Smooth muscle cell (in vitro differentiated cells): ENCODE measurements around the gene ECI2. TPM values are rescaled to one million over a fixed set of nuclear protein-coding genes. Genes with fewer than 3 reads are reported as not detected.

ENCODE experiments used
- DNase-seq: peaks from one replicate; lab custom pipeline; 2025; ENCODE audit not compliant: unreplicated experiment; lab: John Stamatoyannopoulos, UW
- H2AFZ ChIP-seq: fragments of 200-600 bp; sonication (generic); 2 replicates; pipeline ENCODE4 v1.6.0; 2016; ENCODE audit warnings: antibody characterized with exemption, low read depth, mild to moderate bottlenecking
- H3F3A ChIP-seq: fragments of 200-600 bp; sonication (generic); 2 replicates; pipeline ENCODE4 v1.6.0; 2017; ENCODE audit warnings: antibody characterized with exemption, low read depth
- H3K27ac ChIP-seq: fragments of 200-600 bp; sonication (generic); 2 replicates; pipeline ENCODE4 v1.5.1; 2016; ENCODE audit warnings: low read depth, mild to moderate bottlenecking
- H3K27me3 ChIP-seq: fragments of 200-600 bp; sonication (generic); 2 replicates; pipeline ENCODE4 v1.6.1; 2016; ENCODE audit warnings: low read depth, mild to moderate bottlenecking
- H3K36me3 ChIP-seq: fragments of 200-600 bp; sonication (generic); 2 replicates; pipeline ENCODE4 v1.5.1; 2016; ENCODE audit warnings: low read depth
- H3K4me1 ChIP-seq: fragments of 200-600 bp; sonication (generic); 2 replicates; pipeline ENCODE4 v1.5.1; 2016; ENCODE audit warnings: low read depth
- H3K4me2 ChIP-seq: fragments of 200-600 bp; sonication (generic); 2 replicates; pipeline ENCODE4 v1.6.0; 2016; ENCODE audit warnings: mild to moderate bottlenecking
- H3K4me3 ChIP-seq: fragments of 200-600 bp; sonication (generic); 2 replicates; pipeline ENCODE4 v1.5.1; 2016; ENCODE audit warnings: mild to moderate bottlenecking
- H3K79me2 ChIP-seq: fragments of 200-600 bp; sonication (generic); 2 replicates; pipeline ENCODE4 v1.6.0; 2016; ENCODE audit warnings: low read depth, mild to moderate bottlenecking
- H3K9ac ChIP-seq: fragments of 200-600 bp; sonication (generic); 2 replicates; pipeline ENCODE4 v1.6.0; 2016; ENCODE audit warnings: low read depth
- H3K9me3 ChIP-seq: fragments of 200-600 bp; sonication (generic); replicated peaks from 2 replicates; pipeline ENCODE4 v1.5.1; 2016; ENCODE audit warnings: low read depth
- H4K20me1 ChIP-seq: fragments of 200-600 bp; sonication (generic); 2 replicates; pipeline ENCODE4 v1.6.0; 2016; ENCODE audit warnings: low read depth
- WGBS: methylation state at CpG from one replicate; pipeline ENCODE4 v1.1.7; 2016; ENCODE audit warnings: low lambda C conversion rate; 5-methylcytosine and 5-hydroxymethylcytosine counted together
- polyA plus RNA-seq: library from polyadenylated mRNA; unstranded; fragments of >200 nt; fragmentation: Nextera tagmentation; extraction: Ambion mirVana; gene quantifications from 2 replicates; pipeline ENCODE4 v1.2.1, GENCODE V29; 2016
- total RNA-seq: library from RNA; depleted of rRNA; stranded (reverse); fragments of >200 nt; gene quantifications from 2 replicates; pipeline ENCODE4 v1.2.3, GENCODE V29; 2014
- TF ChIP-seq, protein P1 (sequence below): fragments of 200-600 bp; sonication (generic); IDR thresholded peaks from 2 replicates; pipeline ENCODE4 v1.5.1; 2017; ENCODE audit warnings: borderline replicate concordance, mild to moderate bottlenecking, antibody characterized with exemption; ENCODE audit not compliant: insufficient read depth, poor library complexity, severe bottlenecking

The ECI2 gene
- total and polyA plus RNA-seq, 2 experiments from 2014 or later: 62.0 to 69.8 TPM

DNA sequence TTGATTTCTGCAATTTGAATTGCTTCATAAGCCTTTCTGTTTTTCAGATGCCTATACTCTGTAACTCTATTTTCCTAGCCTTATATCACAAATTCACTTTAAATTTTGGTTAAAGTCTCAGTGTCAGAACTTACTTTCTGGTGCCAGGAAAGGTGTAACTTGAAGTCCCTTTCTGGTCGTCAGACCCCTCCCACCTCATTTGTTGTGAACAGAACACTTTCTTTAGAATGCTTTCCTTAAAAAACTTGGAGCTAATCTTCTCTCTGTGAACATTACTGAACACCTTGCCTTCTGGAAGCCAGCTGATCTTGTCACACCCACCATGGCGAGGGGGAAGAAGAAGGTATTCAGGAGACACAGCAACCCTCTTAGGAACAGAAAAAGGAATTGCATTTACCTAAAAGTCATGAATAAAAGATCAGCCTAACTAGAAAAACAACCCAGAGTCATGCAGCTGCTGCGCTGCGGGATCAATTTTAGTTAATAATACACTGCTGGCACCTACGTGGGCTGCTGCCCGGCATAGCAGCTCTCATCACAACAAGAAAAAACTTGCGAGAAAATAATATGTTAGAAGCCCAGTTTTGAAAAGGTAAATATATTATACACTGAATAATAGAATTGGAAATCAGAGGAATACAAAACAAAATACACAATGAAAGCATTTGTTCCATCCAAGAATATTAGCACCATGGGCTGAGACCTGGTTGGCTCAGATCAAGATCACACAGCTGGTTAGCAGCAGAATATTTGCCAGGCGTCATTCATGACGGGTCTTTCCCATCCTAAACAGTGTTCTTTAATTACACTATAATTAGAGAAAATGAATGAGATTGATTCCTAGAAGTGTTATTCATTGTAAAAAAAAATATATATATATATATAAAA, 50.7 kb downstream of the ECI2 start:
- Histone ChIP-seq H3K36me3 (no peaks in the 10 kb centered on the region), H3K4me2 (no peak overlapping the region), H3K4me1 (peaks cover 4% of the 10 kb centered on the region), H3K27me3 (no peaks in the 10 kb centered on the region), H3K27ac (no peak overlapping the region), H3K9me3 (no peaks in the 10 kb centered on the region), H3K4me3 (no peak overlapping the region), H3K9ac (no peak overlapping the region), H3F3A (no peaks in the 10 kb centered on the region), H2AFZ (no peak overlapping the region), H4K20me1 (no peaks in the 10 kb centered on the region), H3K79me2 (no peaks in the 10 kb centered on the region)
- WGBS: 91% methylated on average over 9 of the region's 9 CpGs
- no peak for DNase-seq
- TF ChIP-seq, protein P1, sequence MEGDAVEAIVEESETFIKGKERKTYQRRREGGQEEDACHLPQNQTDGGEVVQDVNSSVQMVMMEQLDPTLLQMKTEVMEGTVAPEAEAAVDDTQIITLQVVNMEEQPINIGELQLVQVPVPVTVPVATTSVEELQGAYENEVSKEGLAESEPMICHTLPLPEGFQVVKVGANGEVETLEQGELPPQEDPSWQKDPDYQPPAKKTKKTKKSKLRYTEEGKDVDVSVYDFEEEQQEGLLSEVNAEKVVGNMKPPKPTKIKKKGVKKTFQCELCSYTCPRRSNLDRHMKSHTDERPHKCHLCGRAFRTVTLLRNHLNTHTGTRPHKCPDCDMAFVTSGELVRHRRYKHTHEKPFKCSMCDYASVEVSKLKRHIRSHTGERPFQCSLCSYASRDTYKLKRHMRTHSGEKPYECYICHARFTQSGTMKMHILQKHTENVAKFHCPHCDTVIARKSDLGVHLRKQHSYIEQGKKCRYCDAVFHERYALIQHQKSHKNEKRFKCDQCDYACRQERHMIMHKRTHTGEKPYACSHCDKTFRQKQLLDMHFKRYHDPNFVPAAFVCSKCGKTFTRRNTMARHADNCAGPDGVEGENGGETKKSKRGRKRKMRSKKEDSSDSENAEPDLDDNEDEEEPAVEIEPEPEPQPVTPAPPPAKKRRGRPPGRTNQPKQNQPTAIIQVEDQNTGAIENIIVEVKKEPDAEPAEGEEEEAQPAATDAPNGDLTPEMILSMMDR: no peak

DNA sequence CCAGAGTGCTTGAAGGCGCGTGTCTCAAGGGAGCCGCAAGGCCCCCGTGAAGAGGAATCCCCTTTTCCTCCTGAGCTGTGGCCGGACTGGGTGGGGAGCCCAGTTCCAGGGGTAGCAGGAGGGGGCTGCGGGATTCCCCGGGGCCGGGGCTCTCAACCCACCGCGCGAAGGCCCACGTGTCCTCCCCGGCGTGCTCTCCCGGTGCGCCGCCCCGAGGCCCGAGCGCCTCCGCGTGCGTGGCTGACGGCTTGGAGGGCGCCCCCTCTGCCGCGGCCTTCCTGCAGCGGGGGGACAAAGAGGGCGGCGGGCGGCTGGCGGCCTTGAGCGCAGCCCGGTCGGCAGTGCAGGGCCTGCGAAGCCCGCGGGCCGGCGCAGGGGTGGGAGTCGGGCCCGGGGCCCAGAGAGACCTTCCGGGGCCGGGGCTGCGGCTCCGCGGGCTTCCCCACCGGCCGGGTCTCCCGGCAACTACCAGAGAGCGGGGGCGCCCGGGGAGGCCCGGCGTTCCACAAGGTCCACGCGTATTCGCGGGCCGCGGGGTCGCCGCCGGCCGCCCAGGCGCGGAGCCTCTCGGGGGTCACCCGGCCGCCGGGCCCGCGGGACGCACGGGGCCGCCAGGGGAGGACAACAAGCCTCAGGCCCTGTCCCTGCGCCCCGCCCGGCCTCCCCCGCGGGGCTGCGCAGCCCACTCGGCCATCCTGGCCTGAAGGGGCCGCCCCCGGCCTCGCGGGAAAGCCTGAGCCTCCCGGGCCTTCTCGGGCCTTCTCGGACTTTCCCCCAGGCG, 56.5 kb downstream of the ECI2 start, which contains the start of gene FAM217A:
Gene FAM217A, minus strand, starts transcription at position 447 of the 781 bp plus-strand sequence. CDS start 1,723 bp downstream, outside the sequence.
- TF ChIP-seq, protein P1: no peak
- H3K4me3 ChIP-seq: no peak within 1 kb of the TSS
- H3K27me3 ChIP-seq: no peaks in the 10 kb centered on the region
- H3F3A ChIP-seq: no peaks in the 10 kb centered on the region
- H3K9ac ChIP-seq: no peak within 1 kb of the TSS
- H2AFZ ChIP-seq: no peak within 1 kb of the TSS
- 79% methylated on average over 48 of the region's 91 CpGs for whole genome bisulfite sequencing
- DNase-seq: no peak
- H3K36me3 ChIP-seq: no peaks in the 10 kb centered on the region
- H3K79me2 ChIP-seq: no peaks in the 10 kb centered on the region
- H4K20me1 ChIP-seq: no peaks in the 10 kb centered on the region
- H3K27ac ChIP-seq: no peak within 1 kb of the TSS
- H3K9me3 ChIP-seq: no peaks in the 10 kb centered on the region
- no peaks in the 10 kb centered on the region for H3K4me1 ChIP-seq
- H3K4me2 ChIP-seq: no peak within 1 kb of the TSS

DNA sequence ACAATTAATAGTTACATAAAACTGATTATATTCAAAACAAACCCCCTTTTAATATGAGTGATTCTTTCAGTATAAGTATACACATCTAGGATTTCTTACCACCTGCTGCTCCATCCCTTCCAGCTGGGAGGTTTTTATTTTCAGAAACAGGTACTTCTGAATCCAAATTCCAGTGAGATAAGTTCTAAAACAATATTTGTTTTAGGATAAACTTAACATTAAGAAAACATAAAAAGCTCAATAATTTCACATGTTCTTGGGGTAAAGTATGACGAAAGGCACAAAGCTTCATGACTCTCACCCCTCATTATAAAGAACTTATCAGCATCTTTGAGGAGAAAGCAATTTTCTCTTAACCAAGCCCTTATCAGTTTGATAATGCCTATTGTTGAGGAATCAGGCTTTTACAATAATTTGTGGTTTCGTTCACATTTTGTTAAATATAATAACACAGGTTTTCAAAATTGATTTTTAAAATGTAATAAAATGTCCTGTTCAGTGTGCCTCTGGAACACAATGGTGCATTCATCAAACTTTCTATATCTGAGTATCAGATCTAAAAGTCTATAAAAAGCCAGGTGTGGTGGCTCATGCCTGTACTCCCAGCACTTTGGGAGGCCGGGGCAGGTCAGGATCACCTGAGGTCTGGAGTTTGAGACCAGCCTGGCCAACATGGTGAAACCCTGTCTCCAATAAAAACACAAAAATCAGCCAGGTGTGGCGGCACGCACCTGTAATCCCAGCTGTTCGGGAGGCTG, 60.7 kb downstream of the ECI2 start:
- Histone ChIP-seq H3K4me2 (no peak overlapping the region), H3K4me1 (no peaks in the 10 kb centered on the region), H2AFZ (no peak overlapping the region), H3K9ac (no peak overlapping the region), H3K27ac (no peak overlapping the region), H3K36me3 (no peaks in the 10 kb centered on the region), H3K4me3 (no peak overlapping the region), H3K27me3 (no peaks in the 10 kb centered on the region), H3K79me2 (no peaks in the 10 kb centered on the region), H3K9me3 (no peaks in the 10 kb centered on the region), H3F3A (no peaks in the 10 kb centered on the region), H4K20me1 (no peaks in the 10 kb centered on the region)
- TF ChIP-seq, protein P1: no peak
- whole genome bisulfite sequencing: 91% methylated on average over 6 of the region's 6 CpGs
- no peak for DNase-seq
